H1 (cell line): ENCODE results near the gene GGN. TPM values are rescaled to one million over a fixed set of nuclear protein-coding genes. Genes with fewer than 3 reads are reported as not detected.

Experiments used
- CHD7 ChIP-seq: fragments of 300-600 bp; sonication (generic); IDR thresholded peaks from 2 replicates; pipeline ENCODE4 v1.7.1; 2012; ENCODE audit warnings: low read length, moderate library complexity, mild to moderate bottlenecking, inconsistent platforms; ENCODE audit not compliant: insufficient replicate concordance
- CREB1 ChIP-seq: IDR thresholded peaks from 2 replicates; pipeline ENCODE4 v1.6.1; 2012; ENCODE audit warnings: inconsistent platforms
- HDAC2 ChIP-seq, 2 experiments: fragments of 300-600 bp in 1 of 2; sonication (generic) in 1 of 2; IDR thresholded peaks; 2 replicates each; pipeline ENCODE4 v1.6.1; 2011 to 2012; ENCODE audit warnings: low read depth in 2 of 2, low read length in 2 of 2, mild to moderate bottlenecking in 2 of 2, moderate library complexity in 2 of 2, borderline replicate concordance in 1 of 2, inconsistent platforms in 1 of 2
- KDM4A ChIP-seq: IDR thresholded peaks from one replicate; pipeline ENCODE4 v1.7.1; 2012; ENCODE audit warnings: low read depth, mild to moderate bottlenecking, moderate library complexity, low read length, inconsistent platforms; ENCODE audit not compliant: severe bottlenecking
- PHF8 ChIP-seq: fragments of 200-600 bp; sonication (generic); conservative IDR thresholded peaks from 2 replicates; pipeline ENCODE4 v1.7.1; 2012; ENCODE audit warnings: low read depth, mild to moderate bottlenecking, inconsistent platforms, low read length, moderate library complexity
- POLR2AphosphoS5 ChIP-seq: IDR thresholded peaks from 2 replicates; pipeline ENCODE4 v1.6.1; 2011; ENCODE audit warnings: low read depth, low read length
- SIN3A ChIP-seq, 2 experiments: IDR thresholded peaks in 1 of 2; conservative IDR thresholded peaks in 1 of 2; 2 replicates each; pipeline ENCODE4 v1.6.1; 2011 to 2012; ENCODE audit warnings: low read length in 2 of 2, improper control_type of control experiment in 1 of 2, low read depth in 1 of 2, mild to moderate bottlenecking in 1 of 2
- TAF1 ChIP-seq: IDR thresholded peaks from 2 replicates; pipeline ENCODE4 v1.6.1; 2011; ENCODE audit warnings: mild to moderate bottlenecking, low read depth, low read length
- YY1 ChIP-seq: IDR thresholded peaks from 2 replicates; pipeline ENCODE4 v1.6.1; 2011; ENCODE audit warnings: low read depth, mild to moderate bottlenecking, low read length
- polyA plus RNA-seq, 7 experiments: library from polyadenylated mRNA; depleted of rRNA in 3 of 7; stranded (reverse) in 5 of 7; unstranded in 2 of 7; fragments of >200 nt in 5 of 7; fragments of 200-250 nt in 2 of 7; gene quantifications; 1 replicate in 5 of 7; 2 replicates in 1 of 7; 4 replicates in 1 of 7; pipeline versions ENCODE4 v1.2.1 to v1.2.3, GENCODE V29; 2011 to 2013; ENCODE audit warnings: missing spikeins in 2 of 7, mixed read lengths in 2 of 7
- total RNA-seq: library from RNA; stranded (reverse); fragmentation: NEBNext Ultra II Directional; extraction: Animal tissue kit (Norgen Biotek cat#: 25700); gene quantifications from 2 replicates; pipeline ENCODE4 v1.2.1, GENCODE V29; 2021

Gene GGN
- total and polyA plus RNA-seq, 2 of the 8 experiments (the other 6 are each of a cell fraction or from before 2014, with no cell fraction given), result 0.47 to 1.2 TPM

- no peak for TF ChIP-seq CHD7
- TF ChIP-seq POLR2AphosphoS5, result peak; percentile 60; the same call in 1 of the 2 replicates
- TF ChIP-seq PHF8, result peak; percentile 59
- 0 out of 2 replicates have a peak, but pooled peaks have one; percentile 25 for TF ChIP-seq CREB1
- TF ChIP-seq KDM4A, result no peak
- peak; percentile 69; the same call in 1 of the 2 replicates for TF ChIP-seq TAF1
- TF ChIP-seq SIN3A (conservative IDR thresholded peaks at IDR 0.05 in 1 of 2, IDR thresholded peaks at IDR 0.05 in 1 of 2; ENCODE audit: low read depth in 1 of 2, low read length in 2 of 2), result peak; percentile 48 to 85; a peak in 2 of 4 replicates
- TF ChIP-seq HDAC2 (IDR thresholded peaks at IDR 0.05; ENCODE audit: borderline replicate concordance in 1 of 2, low read depth in 2 of 2, low read length in 2 of 2), result peak in 1 of 2 experiments; percentile 2; a peak in 1 of 4 replicates
- TF ChIP-seq YY1, result peak; percentile 47; the same call in 1 of the 2 replicates
Observed at GRCh38 chr19:38362076-38362945, 25.5 kb downstream of the GGN start (continued).
